ENCODE results near the gene CD151.

Gene CD151

DNA sequence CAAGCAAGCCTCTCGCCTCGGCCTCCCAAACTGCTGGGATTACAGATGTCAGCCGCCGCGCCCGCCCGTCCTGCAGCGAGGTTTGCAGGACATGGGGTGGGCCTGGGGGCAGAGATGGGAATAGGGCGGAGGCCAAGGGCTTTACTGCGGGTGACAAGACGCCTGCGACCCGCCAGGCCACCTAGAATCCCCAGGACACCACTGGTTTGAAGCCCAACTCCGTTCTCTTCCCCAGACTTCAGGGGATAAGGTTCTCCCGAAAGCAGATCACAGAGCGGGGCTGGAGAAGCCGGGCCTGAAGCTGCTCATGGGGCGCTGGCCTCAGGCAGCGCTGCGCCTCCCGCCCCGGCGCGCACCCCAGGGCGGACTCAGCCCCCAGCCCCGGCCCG, 9.2 kb downstream of the CD151 start:
- DNase-seq (ENCODE audit: insufficient read length, low spot score) (no peak), FAIRE-seq (no peak)
- TF ChIP-seq, protein P1, sequence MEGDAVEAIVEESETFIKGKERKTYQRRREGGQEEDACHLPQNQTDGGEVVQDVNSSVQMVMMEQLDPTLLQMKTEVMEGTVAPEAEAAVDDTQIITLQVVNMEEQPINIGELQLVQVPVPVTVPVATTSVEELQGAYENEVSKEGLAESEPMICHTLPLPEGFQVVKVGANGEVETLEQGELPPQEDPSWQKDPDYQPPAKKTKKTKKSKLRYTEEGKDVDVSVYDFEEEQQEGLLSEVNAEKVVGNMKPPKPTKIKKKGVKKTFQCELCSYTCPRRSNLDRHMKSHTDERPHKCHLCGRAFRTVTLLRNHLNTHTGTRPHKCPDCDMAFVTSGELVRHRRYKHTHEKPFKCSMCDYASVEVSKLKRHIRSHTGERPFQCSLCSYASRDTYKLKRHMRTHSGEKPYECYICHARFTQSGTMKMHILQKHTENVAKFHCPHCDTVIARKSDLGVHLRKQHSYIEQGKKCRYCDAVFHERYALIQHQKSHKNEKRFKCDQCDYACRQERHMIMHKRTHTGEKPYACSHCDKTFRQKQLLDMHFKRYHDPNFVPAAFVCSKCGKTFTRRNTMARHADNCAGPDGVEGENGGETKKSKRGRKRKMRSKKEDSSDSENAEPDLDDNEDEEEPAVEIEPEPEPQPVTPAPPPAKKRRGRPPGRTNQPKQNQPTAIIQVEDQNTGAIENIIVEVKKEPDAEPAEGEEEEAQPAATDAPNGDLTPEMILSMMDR (IDR thresholded peaks at IDR 0.05; ENCODE audit: insufficient read depth, missing control alignments) = no peak

DNA sequence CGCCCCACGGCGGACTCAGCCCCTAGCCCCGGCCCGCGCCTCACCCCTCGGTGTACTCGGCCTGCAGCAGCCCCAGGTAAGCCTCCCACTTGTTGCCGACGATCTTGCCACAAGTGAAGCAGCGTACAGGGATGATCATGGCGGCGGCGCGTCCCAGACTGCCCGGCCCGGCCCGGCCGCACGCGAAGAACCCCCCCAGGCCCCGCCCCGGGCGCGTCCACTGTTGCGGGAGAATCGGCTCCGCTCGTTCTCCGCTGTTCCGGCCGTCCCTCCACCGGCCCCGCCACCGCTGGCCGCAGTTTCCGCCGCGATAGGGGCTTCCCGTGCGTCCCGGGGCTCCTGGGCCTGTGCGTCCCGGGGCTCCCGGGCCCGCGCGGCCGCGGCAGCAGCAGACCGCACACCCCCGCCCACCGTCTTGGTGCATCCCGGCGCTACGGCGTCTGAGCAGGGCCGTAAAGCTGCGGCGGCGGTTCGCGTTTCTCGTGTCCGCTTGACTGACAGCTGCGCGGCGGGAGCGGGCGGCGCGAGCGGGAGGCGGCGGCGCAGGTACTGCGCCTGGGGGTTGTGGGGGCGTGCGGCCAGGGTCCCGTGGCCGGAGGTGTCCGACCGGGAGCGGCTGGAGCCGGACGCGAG, 9.7 kb downstream of the CD151 start, which contains the start of the genes POLR2L and TSPAN4:
Gene POLR2L, minus strand, starts transcription at position 160 of the 633 bp plus-strand sequence. Its CDS starts 21 bp downstream, at position 139.
Gene TSPAN4, plus strand, starts transcription at position 483 of the 633 bp plus-strand sequence. CDS start 7,453 bp downstream, outside the sequence.
- no peak for FAIRE-seq

DNA sequence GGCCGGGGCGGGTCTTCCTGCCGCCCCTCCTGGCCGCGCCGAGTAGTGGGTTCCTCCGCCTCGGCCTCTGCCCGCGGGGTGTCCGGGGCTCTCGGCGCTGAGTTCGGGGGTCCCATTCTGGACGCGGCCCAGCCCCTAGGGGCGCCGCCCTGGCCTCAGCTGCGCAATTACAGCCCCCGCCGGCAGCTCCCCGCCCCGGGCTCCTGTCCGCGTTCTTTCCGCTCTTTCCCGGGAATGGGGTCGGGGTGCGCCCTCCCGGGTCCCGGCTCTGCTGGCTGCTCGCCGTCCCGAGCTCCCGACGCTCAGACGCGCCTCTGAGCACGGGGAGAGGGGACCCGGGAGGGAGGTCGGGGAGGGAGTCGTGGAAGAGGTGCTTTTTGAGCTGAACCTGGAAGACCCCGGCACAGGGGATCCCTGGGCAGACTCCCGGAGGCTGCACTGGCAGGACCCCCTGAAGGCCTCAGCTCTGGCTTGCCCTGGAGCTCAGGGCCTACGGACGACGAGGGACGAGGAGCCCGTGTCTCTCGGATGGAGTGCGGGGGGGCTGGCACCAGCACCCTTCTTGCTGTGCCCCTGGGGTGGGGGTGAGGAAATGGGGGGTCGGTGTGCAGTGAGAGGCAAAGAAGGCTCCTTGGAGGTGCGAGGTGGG, 10.5 kb downstream of the CD151 start:
- FAIRE-seq = no peak

More for the DNA sequence above, 9.7 kb downstream of the CD151 start, which contains the start of the genes POLR2L and TSPAN4:
- TF ChIP-seq, protein P1 (IDR thresholded peaks at IDR 0.05; ENCODE audit: insufficient read depth, missing control alignments) = no peak
- DNase-seq (ENCODE audit: insufficient read length, low spot score) = peak; percentile 77

DNA sequence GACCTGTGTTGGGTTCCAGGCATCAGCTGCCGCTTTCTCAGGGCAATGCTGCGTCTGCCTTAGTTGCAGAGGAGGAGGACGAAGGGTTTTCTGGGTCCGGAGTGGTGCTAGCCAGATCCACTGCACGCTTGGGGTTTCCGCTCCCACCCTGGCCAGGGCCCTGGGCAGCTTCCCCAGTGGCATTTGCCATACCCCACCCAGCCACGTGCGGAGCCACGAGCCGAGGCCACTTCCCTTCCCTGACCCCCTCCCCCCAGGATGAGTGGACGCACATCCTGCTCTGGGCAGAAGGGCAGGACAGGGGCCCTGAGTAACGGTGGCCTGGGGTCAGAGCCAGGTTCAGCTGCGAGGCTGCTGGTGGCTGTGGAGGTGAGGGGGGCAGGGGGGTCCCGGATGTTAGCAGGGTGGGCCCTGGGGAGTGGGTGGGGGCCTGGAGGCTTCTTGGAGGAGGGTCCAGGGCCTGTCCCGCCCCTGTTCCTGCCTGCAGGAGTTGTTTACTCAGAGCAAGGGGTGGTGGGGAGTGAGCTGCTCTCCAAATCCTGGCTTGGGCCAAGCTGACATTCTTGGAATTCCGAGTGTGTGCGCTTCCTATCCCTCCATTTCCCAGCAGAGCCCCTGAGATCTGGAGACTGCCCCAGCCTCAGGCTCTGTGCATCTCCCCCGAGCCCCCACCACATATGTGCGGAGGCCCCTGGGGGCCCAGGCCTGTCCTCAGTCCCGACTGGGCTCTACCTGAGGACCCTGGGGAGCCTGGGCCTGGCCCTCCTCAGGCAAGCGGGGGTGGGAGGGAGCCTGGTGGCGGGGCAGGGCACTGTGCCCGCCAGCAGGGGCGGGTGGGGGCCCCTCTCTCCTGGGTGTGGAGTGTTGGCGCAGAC, 11.3 kb downstream of the CD151 start:
- FAIRE-seq = no peak
- DNase-seq (ENCODE audit: insufficient read length, low spot score) = no peak

More for the DNA sequence above, 10.5 kb downstream of the CD151 start:
- no peak for DNase-seq (ENCODE audit: insufficient read length, low spot score)
- TF ChIP-seq, protein P1 (IDR thresholded peaks at IDR 0.05; ENCODE audit: insufficient read depth, missing control alignments) = no peak

DNA sequence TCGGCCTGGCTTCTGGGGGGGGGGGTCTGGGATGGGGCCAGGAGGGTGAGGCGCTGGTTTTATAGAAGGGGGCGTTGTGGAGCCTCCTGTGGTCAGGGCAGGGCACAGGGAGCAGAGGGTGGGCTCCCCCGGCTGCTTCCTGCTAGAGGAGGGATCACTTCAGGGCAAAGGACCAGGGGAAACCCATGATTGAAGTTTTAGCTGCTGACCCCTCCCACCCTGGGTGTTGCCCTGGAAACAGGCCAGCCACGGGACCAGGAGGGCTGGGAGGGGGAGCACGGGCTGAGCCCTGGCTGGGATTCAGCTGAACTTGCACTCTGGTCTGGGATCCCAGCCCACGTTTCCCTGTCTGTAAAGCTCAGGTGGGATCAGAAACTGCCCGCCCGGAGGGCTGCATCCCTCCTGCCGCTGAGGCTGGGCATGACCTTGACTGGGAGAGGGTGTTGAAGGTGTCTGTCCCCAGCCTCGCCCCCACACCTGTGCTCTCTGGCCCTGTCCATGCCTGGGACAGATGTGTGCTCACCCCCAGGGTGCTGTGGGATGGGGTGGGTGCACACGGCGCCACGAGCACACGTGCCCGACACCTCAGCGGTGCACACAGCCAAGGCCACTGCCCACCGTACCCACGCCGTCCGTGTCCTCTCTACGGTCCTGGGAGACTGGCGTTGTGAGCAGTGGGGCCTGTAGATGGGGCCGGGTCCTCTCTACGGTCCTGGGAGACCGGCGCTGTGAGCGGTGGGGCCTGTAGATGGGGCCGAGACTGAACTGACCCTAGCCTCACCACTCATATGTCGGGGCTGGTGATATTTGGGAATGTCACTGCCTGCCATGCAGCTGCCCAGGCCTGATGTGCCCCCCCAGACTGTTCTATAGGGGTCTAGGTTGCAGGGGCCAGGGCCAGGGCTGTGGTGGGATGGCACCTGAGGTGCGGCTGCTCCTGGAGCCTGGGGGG, 12.2 kb downstream of the CD151 start:
- FAIRE-seq (no peak), DNase-seq (ENCODE audit: insufficient read length, low spot score) (no peak)
- TF ChIP-seq, protein P1 (IDR thresholded peaks at IDR 0.05; ENCODE audit: insufficient read depth, missing control alignments) = no peak

More for the DNA sequence above, 11.3 kb downstream of the CD151 start:
- TF ChIP-seq, protein P1 (IDR thresholded peaks at IDR 0.05; ENCODE audit: insufficient read depth, missing control alignments) = no peak

DNA sequence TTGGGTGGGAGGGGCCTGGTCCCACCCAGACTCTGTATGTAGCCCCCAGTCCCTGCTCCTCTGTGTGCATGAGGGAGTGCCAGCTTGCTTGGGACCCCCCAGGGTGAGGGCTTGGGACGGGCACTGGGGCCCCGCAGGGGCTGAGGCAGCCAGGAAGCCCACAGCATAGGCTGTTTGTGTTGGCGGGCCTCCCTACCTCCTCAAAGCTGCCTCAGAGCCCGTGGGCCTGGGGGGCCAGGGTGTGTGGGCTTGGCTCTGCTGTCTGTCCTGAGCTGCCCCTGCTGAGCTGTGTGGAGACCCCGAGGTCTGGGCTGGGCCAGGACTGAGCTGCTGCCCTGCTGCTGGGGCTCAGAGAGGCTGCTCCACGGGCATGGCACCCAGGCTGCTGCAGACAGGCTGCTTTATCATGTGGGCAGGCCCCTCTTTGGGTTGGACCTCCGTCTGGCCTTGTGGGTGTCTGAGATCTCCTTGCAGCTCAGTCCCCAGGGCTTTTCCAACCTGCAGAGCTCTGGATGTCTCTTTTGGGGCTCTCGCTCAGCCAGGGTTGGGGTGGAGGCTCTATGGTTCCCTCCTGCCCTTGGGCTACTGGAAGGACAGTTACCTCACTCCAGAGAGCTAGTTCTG, 13.2 kb downstream of the CD151 start:
- FAIRE-seq (no peak), DNase-seq (ENCODE audit: insufficient read length, low spot score) (no peak)
- TF ChIP-seq, protein P1 (IDR thresholded peaks at IDR 0.05; ENCODE audit: insufficient read depth, missing control alignments) = no peak
